GM18951 (cell line): ENCODE measurements around the gene OR7C2.

Experiments used
- POLR2A ChIP-seq: IDR thresholded peaks from 4 replicates; pipeline ENCODE4 v1.6.1; 2011; ENCODE audit warnings: mild to moderate bottlenecking; ENCODE audit not compliant: insufficient read length, insufficient read depth; ENCODE audit errors: extremely low read depth
- in situ Hi-C: fragments of 300-500 bp; cut with MboI; formaldehyde crosslinking; loops from one replicate; pipeline ENCODE4 v1.12.0; 2022; ENCODE audit warnings: low sequenced_read_pairs, mixed read lengths, inconsistent platforms; ENCODE audit not compliant: unreplicated experiment

Gene OR7C2

GRCh38 chr19:14957464-14957863 lies 16.2 kb downstream of the OR7C2 start:
- in situ Hi-C loops: no loop called here
- TF ChIP-seq POLR2A: no peak

DNA sequence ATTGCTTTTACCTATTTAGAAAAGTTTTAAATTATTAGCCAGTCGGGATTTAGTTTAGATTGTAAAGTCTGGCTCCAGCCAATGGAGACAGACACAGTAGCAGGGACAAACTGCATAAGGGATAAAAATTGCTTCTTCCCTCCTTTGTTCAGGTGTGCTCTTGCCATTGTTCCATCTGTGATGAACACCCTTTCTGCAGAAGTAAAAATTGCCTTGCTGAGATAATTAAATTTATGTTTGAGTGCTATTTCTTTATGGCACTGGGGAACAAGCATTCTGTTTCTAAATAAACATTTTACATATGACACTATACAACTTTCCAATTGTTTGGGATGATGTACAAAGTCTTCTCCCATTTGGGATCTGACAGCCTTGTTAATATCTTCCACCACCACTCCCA lies 18.0 kb downstream of the OR7C2 start:
- no peak for TF ChIP-seq POLR2A
- in situ Hi-C loops: no loop called here

GRCh38 chr19:14961956-14962685 lies 20.8 kb downstream of the OR7C2 start:
- no peak for TF ChIP-seq POLR2A
- in situ Hi-C loops: no loop called here

- no peak for TF ChIP-seq POLR2A
- in situ Hi-C loops: no loop called here
These were observed 27.0 kb downstream of the OR7C2 start for GRCh38 chr19:14968247-14968646.

DNA sequence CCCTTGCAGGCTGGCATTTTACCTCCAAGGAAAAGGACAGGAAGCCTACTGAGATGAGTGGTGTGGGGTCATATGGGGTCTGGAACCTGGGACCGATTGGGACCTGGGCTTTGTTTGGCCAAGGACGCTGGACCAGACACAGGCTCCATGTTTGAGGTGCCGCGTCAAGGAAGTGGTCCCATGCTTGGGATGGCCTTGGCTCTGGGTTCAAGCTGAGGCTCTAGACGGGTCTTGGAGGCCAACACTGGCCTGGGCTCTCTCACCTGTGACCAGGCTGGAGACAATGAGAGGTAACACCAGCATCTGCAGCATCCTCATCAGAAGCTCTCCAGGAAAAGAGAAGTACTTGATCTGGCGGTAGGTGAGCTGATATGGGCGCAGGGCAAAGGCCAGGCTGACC lies 30.2 kb downstream of the OR7C2 start:
- in situ Hi-C loops: no loop called here
- TF ChIP-seq POLR2A: no peak

DNA sequence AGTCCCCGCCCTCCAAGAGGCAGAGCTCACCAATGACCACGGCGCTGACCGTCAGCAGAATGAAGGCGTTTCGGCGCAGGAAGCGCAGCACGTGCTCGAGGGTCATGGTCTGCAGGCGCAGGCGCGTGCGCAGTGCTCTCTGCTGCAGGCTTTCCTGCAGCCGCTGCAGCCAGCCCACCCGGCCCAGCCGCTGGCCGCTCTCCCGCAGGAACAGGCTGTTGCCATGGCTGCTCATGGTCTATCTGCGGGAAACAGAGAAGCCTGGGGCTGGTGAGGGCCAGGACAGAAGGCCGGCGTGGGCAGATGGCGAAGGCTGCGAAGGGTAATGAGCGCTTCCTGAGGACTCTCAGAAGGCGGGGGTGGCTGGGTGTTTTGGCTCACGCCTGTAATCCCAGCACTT lies 31.4 kb downstream of the OR7C2 start:
- TF ChIP-seq POLR2A: no peak
- in situ Hi-C loops: no loop called here

DNA sequence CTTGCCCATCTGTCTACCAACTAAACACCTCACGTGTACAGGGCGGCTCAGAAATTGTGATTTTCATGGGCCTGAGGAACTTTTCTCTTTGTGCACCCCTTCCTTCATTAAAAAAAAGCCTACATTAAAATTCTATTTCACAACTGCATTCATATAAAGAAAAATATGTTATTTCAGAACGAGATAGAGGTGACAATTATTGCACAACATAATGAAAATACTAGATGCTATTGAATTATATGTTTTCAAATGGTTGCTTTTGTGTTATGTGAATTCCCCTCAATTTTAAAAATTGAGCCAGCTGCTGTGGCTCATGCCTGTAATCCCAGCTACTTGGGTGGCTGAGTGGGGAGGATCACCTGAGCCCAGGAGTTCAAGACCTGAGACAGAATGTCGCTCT lies 33.2 kb downstream of the OR7C2 start:
- in situ Hi-C loops: no loop called here
- TF ChIP-seq POLR2A: no peak

DNA sequence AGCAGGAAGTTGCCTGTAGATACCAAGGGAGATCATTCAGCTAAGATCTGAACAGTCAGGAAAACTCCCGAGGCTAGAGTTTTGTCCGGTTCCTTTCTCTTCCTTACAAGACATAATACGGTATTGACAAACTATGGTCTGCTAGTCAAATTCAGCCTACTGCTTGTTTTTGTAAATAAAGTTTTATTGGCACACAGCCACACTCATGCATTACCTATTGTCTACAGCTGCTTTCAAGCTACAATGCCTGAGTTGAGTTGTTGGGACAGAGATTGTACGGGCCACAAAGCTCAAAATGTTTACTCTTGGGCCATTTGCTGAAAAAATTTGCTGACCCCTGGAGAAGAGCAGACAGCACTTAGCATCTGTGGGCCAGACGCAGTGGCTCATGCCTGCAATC lies 35.8 kb downstream of the OR7C2 start:
- in situ Hi-C loops: no loop called here
- TF ChIP-seq POLR2A: no peak

DNA sequence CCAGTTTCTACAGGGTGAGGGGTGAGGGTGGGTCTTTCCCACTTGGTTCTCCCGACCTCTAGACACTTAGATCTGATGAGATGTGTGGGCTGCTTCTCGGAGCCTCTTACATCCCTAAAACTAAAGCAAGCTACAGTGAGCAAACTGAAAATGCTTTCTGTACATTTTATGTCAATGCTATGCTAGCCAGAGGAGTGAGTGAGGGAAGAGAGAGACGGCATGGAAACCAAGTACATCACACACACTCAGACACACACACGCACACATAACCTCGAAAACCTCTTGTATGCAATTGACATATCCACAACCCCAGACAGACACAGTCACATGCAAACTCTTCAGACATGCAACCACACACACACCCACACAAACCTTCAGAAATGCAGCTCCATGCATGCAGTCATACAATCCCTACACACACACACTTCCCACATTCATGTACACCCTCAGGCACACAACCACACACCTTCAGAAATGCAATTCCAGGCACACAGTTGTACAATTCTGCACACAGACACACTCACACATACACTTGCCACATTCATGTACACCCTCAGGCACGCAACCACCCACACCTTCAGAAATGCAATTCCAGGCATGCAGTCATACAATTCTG lies 37.0 kb downstream of the OR7C2 start:
- no peak for TF ChIP-seq POLR2A
- in situ Hi-C loops: no loop called here

DNA sequence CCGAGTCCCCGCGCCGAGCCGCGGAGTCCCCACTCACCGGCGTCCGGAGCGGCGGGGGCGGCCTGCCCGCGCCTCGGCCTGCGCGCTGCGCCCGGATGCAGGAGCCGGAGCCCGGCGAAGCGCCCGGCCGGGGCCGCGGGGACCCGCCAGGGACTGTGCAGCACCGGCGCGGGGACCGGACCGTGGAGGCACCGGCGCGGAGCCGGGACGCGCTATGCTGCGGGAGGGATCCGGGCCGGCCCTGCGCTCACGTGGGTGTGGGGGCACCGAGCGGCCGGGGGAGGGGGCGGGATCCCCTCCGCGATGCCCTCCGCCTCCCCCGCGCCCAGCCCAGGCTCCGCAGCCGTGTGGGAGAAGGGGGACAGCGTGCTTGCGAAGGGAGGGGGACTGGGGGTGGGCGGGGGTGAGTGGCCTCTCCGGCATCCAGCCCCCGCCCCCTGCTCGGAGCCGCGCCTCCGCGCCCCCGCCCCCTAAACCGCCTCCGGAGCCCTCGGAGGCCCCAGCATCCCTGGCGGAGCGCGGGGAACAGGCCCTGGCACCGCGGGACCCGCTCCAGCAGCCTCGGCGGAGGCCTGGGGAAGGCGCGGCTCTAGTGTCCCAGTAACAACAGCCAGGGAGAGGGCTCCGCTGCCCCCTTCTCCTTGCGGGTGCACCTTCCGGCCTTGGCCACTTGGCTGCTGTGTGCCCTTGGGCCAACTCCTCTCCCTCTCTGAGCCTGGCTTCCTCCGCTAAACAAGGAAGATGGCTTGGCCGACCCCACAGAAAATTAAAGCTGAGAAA lies 38.4 kb downstream of the OR7C2 start, which contains the start of gene SLC1A6:
TSS of gene SLC1A6 (minus strand) at position 389 of the 780 bp plus-strand sequence. CDS start 6,954 bp downstream, outside the sequence.
- TF ChIP-seq POLR2A: no peak

DNA sequence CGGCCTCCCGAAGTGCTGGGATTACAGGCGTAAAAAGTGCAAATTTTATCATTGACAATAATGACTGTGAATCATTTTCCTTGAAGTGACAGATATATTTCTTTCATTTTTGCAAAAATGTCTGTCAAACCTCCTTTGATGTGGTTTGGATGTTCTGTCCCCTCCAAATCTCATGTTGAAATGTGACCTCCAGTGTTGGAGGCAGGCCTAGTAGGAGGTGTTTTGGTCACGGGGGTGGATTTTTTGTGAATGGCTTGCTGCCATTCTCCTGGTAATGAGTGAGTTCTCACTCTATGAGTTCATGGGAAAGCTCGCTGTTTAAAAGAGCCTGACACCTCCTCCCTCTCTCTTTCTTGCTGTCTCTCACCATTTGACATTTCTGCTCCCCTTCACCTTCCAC lies 43.8 kb downstream of the OR7C2 start:
- TF ChIP-seq POLR2A: no peak
- in situ Hi-C loops: no loop called here

More for the DNA sequence above, 38.4 kb downstream of the OR7C2 start, which contains the start of gene SLC1A6:
- in situ Hi-C loops: no loop called here
